ENCODE results near the gene TEAD1.

TEAD1 gene

GRCh38 chr11:12636871-12637410, 37.3 kb upstream of the TEAD1 start:
- no peak overlapping the region for H3K14ac ChIP-seq (ENCODE audit: low read length)
- WGBS, 2 donors (ENCODE audit: extremely low coverage in 2 of 2, insufficient read length in 2 of 2, insufficient replicate concordance in 1 of 2) = no CpG with 5 or more reads among the region's 5 CpGs
- no peak overlapping the region for H3K23ac ChIP-seq (ENCODE audit: low read depth, low read length, poor library complexity)
- H3K9ac ChIP-seq (ENCODE audit: low read depth, low read length, poor library complexity) = no peak overlapping the region
- H3K4me2 ChIP-seq (ENCODE audit: insufficient read depth, low read length, poor library complexity, severe bottlenecking) = no peak overlapping the region
- no peak overlapping the region for H3K4me3 ChIP-seq (ENCODE audit: low read length in 2 of 2)
- H3K27me3 ChIP-seq (ENCODE audit: control insufficient read depth in 3 of 3, insufficient read depth in 3 of 3, low read depth in 1 of 3, low read length in 3 of 3) = no peaks in the 10 kb centered on the region
- no peak overlapping the region for H2BK5ac ChIP-seq (ENCODE audit: low read length)
- peak overlapping the region; percentile 49 for H3K18ac ChIP-seq (ENCODE audit: low read length)
- H3K4me1 ChIP-seq (ENCODE audit: control insufficient read depth in 2 of 2, insufficient read depth in 1 of 2, low read depth in 1 of 2, low read length in 2 of 2) = peaks cover 2 to 4% of the 10 kb centered on the region in 2 donors
- H2AFZ ChIP-seq (ENCODE audit: low read length) = peak overlapping the region; percentile 35
- H2BK15ac ChIP-seq (ENCODE audit: low read length) = no peak overlapping the region
- no peak for DNase-seq (ENCODE audit: low spot score)
- no peaks in the 10 kb centered on the region for H3K9me3 ChIP-seq (replicated peaks in 1 of 2; ENCODE audit: control insufficient read depth in 2 of 2, insufficient read depth in 1 of 2, low read depth in 1 of 2, low read length in 2 of 2)
- no peak overlapping the region for H2BK120ac ChIP-seq (ENCODE audit: low read depth, low read length)
- H2BK12ac ChIP-seq (ENCODE audit: low read length) = no peak overlapping the region
- no peak overlapping the region for H4K91ac ChIP-seq (ENCODE audit: low read depth, low read length, poor library complexity)
- no peak overlapping the region for H3K4ac ChIP-seq (ENCODE audit: low read length)
- H3K27ac ChIP-seq (replicated peaks; ENCODE audit: low read length) = no peak overlapping the region
- H4K8ac ChIP-seq (ENCODE audit: low read depth, low read length) = no peak overlapping the region
- H2AK5ac ChIP-seq (ENCODE audit: low read depth, low read length) = no peak overlapping the region
- H3K79me1 ChIP-seq (ENCODE audit: low read depth, low read length) = no peaks in the 10 kb centered on the region
- no peaks in the 10 kb centered on the region for H3K36me3 ChIP-seq (replicated peaks in 1 of 2; ENCODE audit: control insufficient read depth in 2 of 2, insufficient read depth in 2 of 2, low read length in 2 of 2)

DNA sequence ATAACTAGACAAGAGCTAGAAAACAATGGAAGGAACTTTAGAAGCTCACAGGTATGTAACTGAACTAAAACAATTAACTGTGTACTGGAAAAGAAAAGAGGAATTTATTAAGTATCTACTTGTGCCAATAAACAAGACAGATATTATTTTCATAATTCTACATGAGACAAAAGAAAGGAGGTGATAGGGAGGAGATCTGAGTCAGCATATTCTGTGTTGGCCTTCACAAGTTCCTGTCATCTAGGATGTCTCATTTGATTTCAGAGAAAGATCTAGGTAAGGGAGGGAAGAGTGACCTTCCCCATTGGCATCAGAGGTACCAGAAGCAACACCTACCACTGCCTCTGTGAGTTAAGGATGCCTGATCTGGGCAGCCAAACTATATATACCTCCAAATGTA, 34.8 kb upstream of the TEAD1 start:
- Histone ChIP-seq H2AK5ac (ENCODE audit: low read depth, low read length) (no peak overlapping the region), H3K9ac (ENCODE audit: low read depth, low read length, poor library complexity) (no peak overlapping the region), H2BK15ac (ENCODE audit: low read length) (no peak overlapping the region), H3K27ac (replicated peaks; ENCODE audit: low read length) (no peak overlapping the region), H2BK120ac (ENCODE audit: low read depth, low read length) (no peak overlapping the region), H4K91ac (ENCODE audit: low read depth, low read length, poor library complexity) (no peak overlapping the region), H2BK12ac (ENCODE audit: low read length) (no peak overlapping the region), H3K9me3 (replicated peaks in 1 of 2; ENCODE audit: control insufficient read depth in 2 of 2, insufficient read depth in 1 of 2, low read depth in 1 of 2, low read length in 2 of 2) (no peaks in the 10 kb centered on the region), H3K27me3 (ENCODE audit: control insufficient read depth in 3 of 3, insufficient read depth in 3 of 3, low read depth in 1 of 3, low read length in 3 of 3) (no peaks in the 10 kb centered on the region), H3K4me2 (ENCODE audit: insufficient read depth, low read length, poor library complexity, severe bottlenecking) (no peak overlapping the region), H3K18ac (ENCODE audit: low read length) (no peak overlapping the region), H3K4me3 (ENCODE audit: low read length in 2 of 2) (no peak overlapping the region), H3K36me3 (replicated peaks in 1 of 2; ENCODE audit: control insufficient read depth in 2 of 2, insufficient read depth in 2 of 2, low read length in 2 of 2) (no peaks in the 10 kb centered on the region), H4K8ac (ENCODE audit: low read depth, low read length) (no peak overlapping the region), H3K23ac (ENCODE audit: low read depth, low read length, poor library complexity) (no peak overlapping the region), H3K4me1 (ENCODE audit: control insufficient read depth in 2 of 2, insufficient read depth in 1 of 2, low read depth in 1 of 2, low read length in 2 of 2) (peaks cover 2 to 4% of the 10 kb centered on the region in 2 donors), H3K14ac (ENCODE audit: low read length) (no peak overlapping the region), H3K4ac (ENCODE audit: low read length) (no peak overlapping the region), H2AFZ (ENCODE audit: low read length) (no peak overlapping the region), H2BK5ac (ENCODE audit: low read length) (no peak overlapping the region), H3K79me1 (ENCODE audit: low read depth, low read length) (no peaks in the 10 kb centered on the region)
- DNase-seq (ENCODE audit: low spot score) = no peak

DNA sequence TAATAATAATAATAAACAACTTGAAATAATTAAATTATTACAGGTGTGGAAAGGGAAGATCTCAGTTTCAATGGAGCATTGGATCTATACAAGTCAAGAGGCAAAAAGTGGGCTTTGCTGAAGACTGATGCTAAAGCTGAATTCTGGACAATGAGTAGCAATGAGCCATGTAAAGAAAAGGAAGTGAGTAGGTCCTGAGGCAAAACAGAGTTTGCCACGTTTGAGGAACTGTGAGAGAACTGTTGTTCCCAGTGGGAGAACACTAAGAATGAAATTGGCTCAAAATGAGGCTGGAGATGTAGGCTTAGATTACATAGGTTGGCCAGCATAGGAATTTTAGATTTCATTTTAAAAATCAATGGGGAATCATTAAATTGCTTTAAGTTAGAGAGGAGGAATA, 33.9 kb upstream of the TEAD1 start:
- no peak overlapping the region for H3K14ac ChIP-seq (ENCODE audit: low read length)
- no peaks in the 10 kb centered on the region for H3K36me3 ChIP-seq (replicated peaks in 1 of 2; ENCODE audit: control insufficient read depth in 2 of 2, insufficient read depth in 2 of 2, low read length in 2 of 2)
- H3K4ac ChIP-seq (ENCODE audit: low read length) = no peak overlapping the region
- H4K91ac ChIP-seq (ENCODE audit: low read depth, low read length, poor library complexity) = no peak overlapping the region
- no peak overlapping the region for H2BK120ac ChIP-seq (ENCODE audit: low read depth, low read length)
- no peak overlapping the region for H4K8ac ChIP-seq (ENCODE audit: low read depth, low read length)
- no peak overlapping the region for H3K9ac ChIP-seq (ENCODE audit: low read depth, low read length, poor library complexity)
- H3K79me1 ChIP-seq (ENCODE audit: low read depth, low read length) = no peaks in the 10 kb centered on the region
- H2AK5ac ChIP-seq (ENCODE audit: low read depth, low read length) = no peak overlapping the region
- H3K9me3 ChIP-seq (replicated peaks in 1 of 2; ENCODE audit: control insufficient read depth in 2 of 2, insufficient read depth in 1 of 2, low read depth in 1 of 2, low read length in 2 of 2) = no peaks in the 10 kb centered on the region
- H3K18ac ChIP-seq (ENCODE audit: low read length) = no peak overlapping the region
- peaks cover 2 to 4% of the 10 kb centered on the region in 2 donors for H3K4me1 ChIP-seq (ENCODE audit: control insufficient read depth in 2 of 2, insufficient read depth in 1 of 2, low read depth in 1 of 2, low read length in 2 of 2)
- H2AFZ ChIP-seq (ENCODE audit: low read length) = no peak overlapping the region
- H2BK12ac ChIP-seq (ENCODE audit: low read length) = no peak overlapping the region
- no peak overlapping the region for H3K27ac ChIP-seq (replicated peaks; ENCODE audit: low read length)
- no peak overlapping the region for H3K23ac ChIP-seq (ENCODE audit: low read depth, low read length, poor library complexity)
- H3K4me2 ChIP-seq (ENCODE audit: insufficient read depth, low read length, poor library complexity, severe bottlenecking) = no peak overlapping the region
- WGBS, 2 donors (ENCODE audit: extremely low coverage in 2 of 2, insufficient read length in 2 of 2, insufficient replicate concordance in 1 of 2) = no CpG with 5 or more reads among the region's 1 CpG
- H3K4me3 ChIP-seq (ENCODE audit: low read length in 2 of 2) = no peak overlapping the region
- DNase-seq (ENCODE audit: low spot score) = no peak
- no peak overlapping the region for H2BK5ac ChIP-seq (ENCODE audit: low read length)
- H2BK15ac ChIP-seq (ENCODE audit: low read length) = no peak overlapping the region
- no peaks in the 10 kb centered on the region for H3K27me3 ChIP-seq (ENCODE audit: control insufficient read depth in 3 of 3, insufficient read depth in 3 of 3, low read depth in 1 of 3, low read length in 3 of 3)

GRCh38 chr11:12640926-12641849, 33.0 kb upstream of the TEAD1 start:
- H3K4me3 ChIP-seq (ENCODE audit: low read length in 2 of 2) = no peak overlapping the region
- H3K27me3 ChIP-seq (ENCODE audit: control insufficient read depth in 3 of 3, insufficient read depth in 3 of 3, low read depth in 1 of 3, low read length in 3 of 3) = no peaks in the 10 kb centered on the region
- no peak overlapping the region for H2BK5ac ChIP-seq (ENCODE audit: low read length)
- DNase-seq (ENCODE audit: low spot score) = no peak
- H4K91ac ChIP-seq (ENCODE audit: low read depth, low read length, poor library complexity) = no peak overlapping the region
- H2AK5ac ChIP-seq (ENCODE audit: low read depth, low read length) = no peak overlapping the region
- no peak overlapping the region for H3K23ac ChIP-seq (ENCODE audit: low read depth, low read length, poor library complexity)
- no peak overlapping the region for H2BK15ac ChIP-seq (ENCODE audit: low read length)
- no peak overlapping the region for H2AFZ ChIP-seq (ENCODE audit: low read length)
- WGBS, 2 donors (ENCODE audit: extremely low coverage in 2 of 2, insufficient read length in 2 of 2, insufficient replicate concordance in 1 of 2) = no CpG with 5 or more reads among the region's 3 CpGs
- H4K8ac ChIP-seq (ENCODE audit: low read depth, low read length) = no peak overlapping the region
- H3K4ac ChIP-seq (ENCODE audit: low read length) = no peak overlapping the region
- H3K36me3 ChIP-seq (replicated peaks in 1 of 2; ENCODE audit: control insufficient read depth in 2 of 2, insufficient read depth in 2 of 2, low read length in 2 of 2) = no peaks in the 10 kb centered on the region
- H2BK12ac ChIP-seq (ENCODE audit: low read length) = no peak overlapping the region
- H3K4me2 ChIP-seq (ENCODE audit: insufficient read depth, low read length, poor library complexity, severe bottlenecking) = no peak overlapping the region
- H3K4me1 ChIP-seq (ENCODE audit: control insufficient read depth in 2 of 2, insufficient read depth in 1 of 2, low read depth in 1 of 2, low read length in 2 of 2) = peaks cover 2 to 4% of the 10 kb centered on the region in 2 donors
- H3K79me1 ChIP-seq (ENCODE audit: low read depth, low read length) = no peaks in the 10 kb centered on the region
- H3K14ac ChIP-seq (ENCODE audit: low read length) = no peak overlapping the region
- H3K9me3 ChIP-seq (replicated peaks in 1 of 2; ENCODE audit: control insufficient read depth in 2 of 2, insufficient read depth in 1 of 2, low read depth in 1 of 2, low read length in 2 of 2) = no peaks in the 10 kb centered on the region
- H3K27ac ChIP-seq (replicated peaks; ENCODE audit: low read length) = no peak overlapping the region
- H2BK120ac ChIP-seq (ENCODE audit: low read depth, low read length) = no peak overlapping the region
- H3K9ac ChIP-seq (ENCODE audit: low read depth, low read length, poor library complexity) = no peak overlapping the region
- H3K18ac ChIP-seq (ENCODE audit: low read length) = peak overlapping the region; percentile 54

All from neuronal stem cell (in vitro differentiated cells).